HCT116 (cell line): ENCODE measurements around the gene RAPGEF3. TPM values are rescaled to one million over a fixed set of nuclear protein-coding genes. Genes with fewer than 3 reads are reported as not detected.

Source experiments
- ATAC-seq: fragments of 200-7000 bp; cut with Tn5 transposase; 2 replicates; pipeline ENCODE4 v1.9.1; 2020; ENCODE audit warnings: mild to moderate bottlenecking, moderate library complexity
- BruUV-seq: library from RNA; stranded (reverse); fragments of 400-500 nt; replicated peaks from 2 replicates; lab custom pipeline; 2021; lab: Mats Ljungman, UMichigan
- CTCF ChIA-PET: fragments of 300-600 bp; sonication (Branson Sonifier 250); formaldehyde crosslinking; loops from one replicate; lab custom pipeline; 2021; ENCODE audit warnings: antibody characterized with exemption; lab: Charles Lee
- POLR2A ChIA-PET: fragments of 300-600, 350-600 bp; sonication (Branson Sonifier 250); formaldehyde crosslinking; loops from one replicate; lab custom pipeline; 2021; ENCODE audit warnings: antibody characterized with exemption; lab: Charles Lee
- RAD21 ChIA-PET, 2 experiments: fragments of 300-600 bp; sonication (Branson Sonifier 250); formaldehyde crosslinking; loops; one replicate each; lab custom pipeline; 2023; ENCODE audit warnings: low total read pairs in 2 of 2; ENCODE audit not compliant: uncharacterized antibody in 2 of 2, unreplicated experiment in 2 of 2, low non-redundant PET in 1 of 2; lab: Charles Lee
- DNase-seq: peaks from one replicate; pipeline ENCODE4 v3.0.0-alpha.2; 2010; ENCODE audit warnings: low read depth, low spot score
- H2AFZ ChIP-seq: fragments of 200-600 bp; shearing (Covaris generic), sonication (generic); 2 replicates; pipeline ENCODE4 v1.6.1; 2017; ENCODE audit warnings: low read depth, mixed run types, mixed read lengths, antibody characterized with exemption, low read length; ENCODE audit not compliant: poor library complexity, severe bottlenecking
- H3K27ac ChIP-seq: 2 replicates; pipeline ENCODE4 v1.5.1; 2012; ENCODE audit warnings: low read depth, low read length
- H3K27me3 ChIP-seq: fragments of 200-600 bp; sonication (generic); 2 replicates; pipeline ENCODE4 v1.6.1; 2016; ENCODE audit warnings: mixed run types, low read length, mixed read lengths; ENCODE audit not compliant: insufficient read depth
- H3K36me3 ChIP-seq, 2 experiments: fragments of 200-500 bp in 1 of 2; fragments of 200-600 bp in 1 of 2; sonication (Bioruptor generic) in 1 of 2; sonication (generic) in 1 of 2; 2 replicates each; pipeline versions ENCODE4 v1.5.1 to v1.6.1; 2014 to 2016; ENCODE audit warnings: low read length in 2 of 2, inconsistent platforms in 1 of 2, mixed read lengths in 1 of 2, mixed run types in 1 of 2; ENCODE audit not compliant: insufficient read depth in 2 of 2, control insufficient read depth in 1 of 2
- H3K4me1 ChIP-seq, 2 experiments: fragments of 200-600 bp in 1 of 2; sonication (generic) in 1 of 2; 2 replicates each; pipeline versions ENCODE4 v1.5.1 to v1.6.1; 2012 to 2017; ENCODE audit warnings: low read length in 2 of 2, inconsistent platforms in 1 of 2, mild to moderate bottlenecking in 1 of 2, mixed read lengths in 1 of 2, mixed run types in 1 of 2, moderate library complexity in 1 of 2; ENCODE audit not compliant: insufficient read depth in 2 of 2, control insufficient read depth in 1 of 2
- H3K4me2 ChIP-seq: fragments of 200-600 bp; sonication (generic); 2 replicates; pipeline ENCODE4 v1.6.1; 2017; ENCODE audit warnings: mixed run types, low read length, mixed read lengths
- H3K4me3 ChIP-seq, 2 experiments: fragments of 200-600 bp in 1 of 2; sonication (generic) in 1 of 2; replicated peaks in 1 of 2; 2 replicates each; pipeline ENCODE4 v1.5.1; 2011 to 2016; ENCODE audit warnings: low read length in 2 of 2, control low read depth in 1 of 2, low read depth in 1 of 2, mild to moderate bottlenecking in 1 of 2, mixed read lengths in 1 of 2, mixed run types in 1 of 2
- H3K79me2 ChIP-seq: fragments of 200-600 bp; sonication (generic); 2 replicates; pipeline ENCODE4 v1.6.1; 2017; ENCODE audit warnings: mild to moderate bottlenecking, mixed run types, low read length, moderate library complexity, mixed read lengths; ENCODE audit not compliant: insufficient read depth
- H3K9ac ChIP-seq: fragments of 200-600 bp; sonication (generic); 2 replicates; pipeline ENCODE4 v1.6.1; 2016; ENCODE audit warnings: low read length, mixed read lengths
- H3K9me2 ChIP-seq: fragments of 200-600 bp; sonication (generic), shearing (Covaris generic); 2 replicates; pipeline ENCODE4 v1.6.1; 2017; ENCODE audit warnings: mixed run types, mild to moderate bottlenecking, moderate library complexity; ENCODE audit not compliant: insufficient read depth
- H3K9me3 ChIP-seq, 2 experiments: fragments of 200-500 bp in 1 of 2; fragments of 200-600 bp in 1 of 2; sonication (Bioruptor generic) in 1 of 2; sonication (generic) in 1 of 2; 2 replicates each; pipeline ENCODE4 v1.6.1; 2014 to 2017; ENCODE audit warnings: low read length in 2 of 2, mixed read lengths in 2 of 2, inconsistent platforms in 1 of 2, low read depth in 1 of 2, mild to moderate bottlenecking in 1 of 2, mixed run types in 1 of 2, moderate library complexity in 1 of 2; ENCODE audit not compliant: control insufficient read depth in 1 of 2, insufficient read depth in 1 of 2
- H4K20me1 ChIP-seq: fragments of 200-600 bp; sonication (generic), shearing (Covaris generic); 2 replicates; pipeline ENCODE4 v1.6.1; 2017; ENCODE audit warnings: mixed run types, mild to moderate bottlenecking, moderate library complexity; ENCODE audit not compliant: insufficient read depth
- CBX3 ChIP-seq: IDR thresholded peaks from 2 replicates; pipeline ENCODE4 v1.6.1; 2012; ENCODE audit warnings: low read depth
- CEBPB ChIP-seq: IDR thresholded peaks from 2 replicates; pipeline ENCODE4 v1.6.1; 2012; ENCODE audit warnings: low read depth
- ELF1 ChIP-seq: IDR thresholded peaks from 2 replicates; pipeline ENCODE4 v1.6.1; 2012; ENCODE audit warnings: low read depth, borderline replicate concordance
- EZH2 ChIP-seq: fragments of 200-600 bp; sonication (generic); IDR thresholded peaks from 2 replicates; pipeline ENCODE4 v1.6.1; 2017; ENCODE audit warnings: antibody characterized with exemption, mixed run types
- JUND ChIP-seq: IDR thresholded peaks from 2 replicates; pipeline ENCODE4 v1.6.1; 2012
- POLR2A ChIP-seq: IDR thresholded peaks from 2 replicates; pipeline ENCODE4 v1.7.0; 2011; ENCODE audit warnings: borderline replicate concordance; ENCODE audit not compliant: insufficient read depth, insufficient read length; ENCODE audit errors: extremely low read depth
- RAD21 ChIP-seq: IDR thresholded peaks from 2 replicates; pipeline ENCODE4 v1.6.1; 2012; ENCODE audit warnings: low read depth, mild to moderate bottlenecking
- REST ChIP-seq: IDR thresholded peaks from 2 replicates; pipeline ENCODE4 v1.6.1; 2012; ENCODE audit warnings: low read depth
- SIN3A ChIP-seq: IDR thresholded peaks from 2 replicates; pipeline ENCODE4 v1.6.1; 2012; ENCODE audit warnings: low read depth
- SRF ChIP-seq: IDR thresholded peaks from 2 replicates; pipeline ENCODE4 v1.6.1; 2012; ENCODE audit warnings: low read depth
- TCF7L2 ChIP-seq: IDR thresholded peaks from 2 replicates; pipeline ENCODE4 v1.7.0; 2011; ENCODE audit warnings: borderline replicate concordance, inconsistent platforms; ENCODE audit not compliant: insufficient read depth, insufficient read length; ENCODE audit errors: extremely low read depth
- YY1 ChIP-seq: IDR thresholded peaks from 2 replicates; pipeline ENCODE4 v1.6.1; 2011; ENCODE audit warnings: low read length, low read depth, moderate library complexity, mild to moderate bottlenecking; ENCODE audit not compliant: insufficient replicate concordance; ENCODE audit errors: extremely low read depth
- ZBTB33 ChIP-seq: IDR thresholded peaks from 2 replicates; pipeline ENCODE4 v1.6.1; 2011; ENCODE audit warnings: mild to moderate bottlenecking, low read length, moderate library complexity; ENCODE audit not compliant: insufficient replicate concordance; ENCODE audit errors: extremely low read depth
- ZFX ChIP-seq: fragments of 450-650 bp; IDR thresholded peaks from 2 replicates; pipeline ENCODE4 v1.6.1; 2017
- ZNF274 ChIP-seq: fragments of 200-500 bp; sonication (Bioruptor generic); IDR thresholded peaks from 2 replicates; pipeline ENCODE4 v1.6.1; 2014; ENCODE audit warnings: mild to moderate bottlenecking, low read depth, low read length, inconsistent platforms
- intact Hi-C: fragments of 100-400 bp; cut with micrococcal nuclease; formaldehyde crosslinking; loops from 2 replicates; pipeline ENCODE4 v1.10.0; 2022
- total RNA-seq: library from RNA; stranded (reverse); gene quantifications from one replicate; pipeline ENCODE4 v1.2.1, GENCODE V29; 2021; ENCODE audit not compliant: unreplicated experiment
- TF ChIP-seq, protein P1 (sequence below): IDR thresholded peaks from 2 replicates; pipeline ENCODE4 v1.6.1; 2012

RAPGEF3 gene
- total RNA-seq, 1 experiment from 2014 or later = 1.8 TPM

- H4K20me1 ChIP-seq = no peaks in the 10 kb centered on the region
- H3K36me3 ChIP-seq = peaks cover 28% of the 10 kb centered on the region in 2 experiments; a peak in 3 of 4 replicates
- CTCF ChIA-PET = interaction anchor here (2.6 kb wide), 1 partner anchor 52 kb away, joined by 10 read pairs; no protein-coding TSS in a partner anchor
Observed at GRCh38 chr12:47785887-47786661, 27.4 kb upstream of the RAPGEF3 start.

More at GRCh38 chr12:47785887-47786661, 27.4 kb upstream of the RAPGEF3 start:
- RAD21 ChIA-PET = no interaction called here
- H2AFZ ChIP-seq = no peak overlapping the region
- H3K4me3 ChIP-seq = no peak overlapping the region
- no peak overlapping the region for H3K4me2 ChIP-seq
- no peak for TF ChIP-seq RAD21
- no peak for TF ChIP-seq ZNF274
- TF ChIP-seq ELF1 = no peak
- TF ChIP-seq JUND = no peak
- no peak for TF ChIP-seq CEBPB
- no peak for TF ChIP-seq ZFX
- no peak for TF ChIP-seq TCF7L2
- no peak for TF ChIP-seq YY1
- TF ChIP-seq CBX3 = no peak
- TF ChIP-seq EZH2 = no peak
- no peak for TF ChIP-seq POLR2A
- TF ChIP-seq, protein P1, sequence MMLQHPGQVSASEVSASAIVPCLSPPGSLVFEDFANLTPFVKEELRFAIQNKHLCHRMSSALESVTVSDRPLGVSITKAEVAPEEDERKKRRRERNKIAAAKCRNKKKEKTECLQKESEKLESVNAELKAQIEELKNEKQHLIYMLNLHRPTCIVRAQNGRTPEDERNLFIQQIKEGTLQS = no peak
- no peak for TF ChIP-seq SRF
- TF ChIP-seq REST = no peak
- no peak for TF ChIP-seq SIN3A
- TF ChIP-seq ZBTB33 = no peak
- TF ChIP-seq, all 23 proteins: peak for 0
- no peaks in the 10 kb centered on the region for H3K27me3 ChIP-seq
- ATAC-seq (no peak), DNase-seq (no peak)
- POLR2A ChIA-PET = no interaction called here
- H3K9me3 ChIP-seq = no peaks in the 10 kb centered on the region
- no peaks in the 10 kb centered on the region for H3K4me1 ChIP-seq
- H3K9ac ChIP-seq = no peak overlapping the region
- no peaks in the 10 kb centered on the region for H3K79me2 ChIP-seq
- no peak overlapping the region for H3K27ac ChIP-seq
- H3K9me2 ChIP-seq = no peaks in the 10 kb centered on the region
- intact Hi-C loops = no loop called here
- BruUV-seq = no TSS peak
